Gastroesophageal sphincter (tissue), 4 donors: ENCODE data around the gene MAGI3. TPM values are rescaled to one million over a fixed set of nuclear protein-coding genes. Genes with fewer than 3 reads are reported as not detected.

Source experiments
- ATAC-seq: fragments of 150-250 bp; one replicate; pipeline ENCODE4 v1.9.1; 2016; ENCODE audit warnings: mild to moderate bottlenecking, moderate library complexity
- H3K27ac ChIP-seq, 4 donors: fragments of 200-600 bp; sonication (generic) in 3 of 4; 1 replicate in 3 of 4; 2 replicates in 1 of 4; pipeline ENCODE4 v1.5.1; 2016 to 2019
- H3K27me3 ChIP-seq: fragments of 200-600 bp; sonication (generic); one replicate; pipeline ENCODE4 v1.5.1; 2019
- H3K36me3 ChIP-seq, 2 donors: fragments of 200-600 bp; sonication (generic); one replicate each; pipeline ENCODE4 v1.5.1; 2019; ENCODE audit warnings: control low read depth in 1 of 2
- H3K4me1 ChIP-seq, 3 donors: fragments of 200-600 bp; sonication (generic); 1 replicate in 2 of 3; 2 replicates in 1 of 3; pipeline ENCODE4 v1.5.1; 2016 to 2019; ENCODE audit warnings: control low read depth in 2 of 3
- H3K4me3 ChIP-seq, 2 donors: fragments of 200-600 bp; sonication (generic); one replicate each; pipeline ENCODE4 v1.5.1; 2019; ENCODE audit warnings: mild to moderate bottlenecking in 1 of 2, moderate library complexity in 1 of 2
- H3K9me3 ChIP-seq, 3 donors: fragments of 200-600 bp; sonication (generic); one replicate each; pipeline ENCODE4 v1.5.1; 2017 to 2019; ENCODE audit warnings: control low read depth in 2 of 3
- EP300 ChIP-seq: sonication (generic); formaldehyde crosslinking; IDR thresholded peaks from one replicate; pipeline ENCODE4 v1.6.1; 2017; ENCODE audit warnings: antibody characterized with exemption, mild to moderate bottlenecking
- POLR2A ChIP-seq, 2 donors: fragments of 450-650 bp; IDR thresholded peaks; one replicate each; pipeline ENCODE4 v1.6.1; 2017; ENCODE audit warnings: antibody characterized with exemption in 2 of 2, mild to moderate bottlenecking in 2 of 2, moderate library complexity in 1 of 2
- POLR2AphosphoS5 ChIP-seq: sonication (generic); formaldehyde crosslinking; IDR thresholded peaks from one replicate; pipeline ENCODE4 v1.6.1; 2017; ENCODE audit warnings: antibody characterized with exemption
- WGBS, 2 donors: methylation state at CpG; one replicate each; pipeline ENCODE4 v1.1.5; 2018; ENCODE audit warnings: low coverage in 1 of 2; 5-methylcytosine and 5-hydroxymethylcytosine counted together
- total RNA-seq, 4 donors: library from RNA; depleted of rRNA; stranded (reverse); fragments of >200 nt; gene quantifications; one replicate each; pipeline ENCODE4 v1.1.0, GENCODE V29; 2016
- TF ChIP-seq, protein P1 (sequence below), 4 experiments: fragments of 200-600 bp in 2 of 4; fragments of 450-650 bp in 2 of 4; sonication (generic) in 1 of 4; IDR thresholded peaks; one replicate each; pipeline ENCODE4 v1.5.1; 2017 to 2019; ENCODE audit warnings: antibody characterized with exemption in 4 of 4, mild to moderate bottlenecking in 2 of 4, moderate library complexity in 2 of 4

The MAGI3 gene
- total RNA-seq, 4 donors from 2014 or later, result 18.2 to 26.6 (median 22.7) TPM

- peak overlapping the region in 1 of 4 donors; percentile 52 for H3K27ac ChIP-seq
These were observed 269.8 kb downstream of the MAGI3 start for GRCh38 chr1:113660088-113660487.

GRCh38 chr1:113662101-113662500 lies 271.8 kb downstream of the MAGI3 start:
- no peaks in the 10 kb centered on the region for H3K27me3 ChIP-seq
- peaks cover 0 to 8% of the 10 kb centered on the region in 2 donors for H3K36me3 ChIP-seq
- no peak overlapping the region for H3K27ac ChIP-seq
- H3K9me3 ChIP-seq, result no peaks in the 10 kb centered on the region
- no peak overlapping the region for H3K4me3 ChIP-seq
- no peak for TF ChIP-seq POLR2A (IDR thresholded peaks at IDR 0.05)
- no peak for TF ChIP-seq POLR2AphosphoS5
- TF ChIP-seq, protein P1, sequence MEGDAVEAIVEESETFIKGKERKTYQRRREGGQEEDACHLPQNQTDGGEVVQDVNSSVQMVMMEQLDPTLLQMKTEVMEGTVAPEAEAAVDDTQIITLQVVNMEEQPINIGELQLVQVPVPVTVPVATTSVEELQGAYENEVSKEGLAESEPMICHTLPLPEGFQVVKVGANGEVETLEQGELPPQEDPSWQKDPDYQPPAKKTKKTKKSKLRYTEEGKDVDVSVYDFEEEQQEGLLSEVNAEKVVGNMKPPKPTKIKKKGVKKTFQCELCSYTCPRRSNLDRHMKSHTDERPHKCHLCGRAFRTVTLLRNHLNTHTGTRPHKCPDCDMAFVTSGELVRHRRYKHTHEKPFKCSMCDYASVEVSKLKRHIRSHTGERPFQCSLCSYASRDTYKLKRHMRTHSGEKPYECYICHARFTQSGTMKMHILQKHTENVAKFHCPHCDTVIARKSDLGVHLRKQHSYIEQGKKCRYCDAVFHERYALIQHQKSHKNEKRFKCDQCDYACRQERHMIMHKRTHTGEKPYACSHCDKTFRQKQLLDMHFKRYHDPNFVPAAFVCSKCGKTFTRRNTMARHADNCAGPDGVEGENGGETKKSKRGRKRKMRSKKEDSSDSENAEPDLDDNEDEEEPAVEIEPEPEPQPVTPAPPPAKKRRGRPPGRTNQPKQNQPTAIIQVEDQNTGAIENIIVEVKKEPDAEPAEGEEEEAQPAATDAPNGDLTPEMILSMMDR (IDR thresholded peaks at IDR 0.05), result no peak
- TF ChIP-seq EP300, result no peak
- ATAC-seq, result no peak
- 62 to 100% methylated on average over 1 of the region's 1 CpG for WGBS, 2 donors
- H3K4me1 ChIP-seq, result peaks cover 0 to 29% (median 7%) of the 10 kb centered on the region in 3 donors

More at GRCh38 chr1:113660088-113660487, 269.8 kb downstream of the MAGI3 start:
- H3K27me3 ChIP-seq, result no peaks in the 10 kb centered on the region
- peaks cover 0 to 37% (median 7%) of the 10 kb centered on the region in 3 donors for H3K4me1 ChIP-seq
- 75% methylated on average over 3 of the region's 3 CpGs; no CpG with 5 or more reads in 1 of the 2 donors for WGBS, 2 donors
- H3K9me3 ChIP-seq, result no peaks in the 10 kb centered on the region
- TF ChIP-seq EP300 (no peak), POLR2A (IDR thresholded peaks at IDR 0.05) (no peak), POLR2AphosphoS5 (no peak)
- TF ChIP-seq, protein P1 (IDR thresholded peaks at IDR 0.05), result no peak
- ATAC-seq, result no peak
- H3K36me3 ChIP-seq, result no peaks in the 10 kb centered on the region
- no peak overlapping the region for H3K4me3 ChIP-seq

GRCh38 chr1:113663165-113663951 lies 273.0 kb downstream of the MAGI3 start:
- Histone ChIP-seq H3K4me3 (no peak overlapping the region), H3K4me1 (peaks cover 0 to 17% (median 0%) of the 10 kb centered on the region in 3 donors), H3K36me3 (peaks cover 0 to 9% of the 10 kb centered on the region in 2 donors), H3K27me3 (no peaks in the 10 kb centered on the region), H3K27ac (no peak overlapping the region), H3K9me3 (no peaks in the 10 kb centered on the region)
- 64 to 69% methylated on average over 3 to 5 of the region's 5 CpGs for WGBS, 2 donors
- no peak for TF ChIP-seq POLR2AphosphoS5
- TF ChIP-seq EP300, result no peak
- no peak for TF ChIP-seq POLR2A (IDR thresholded peaks at IDR 0.05)
- TF ChIP-seq, protein P1 (IDR thresholded peaks at IDR 0.05), result no peak
- no peak for ATAC-seq

DNA sequence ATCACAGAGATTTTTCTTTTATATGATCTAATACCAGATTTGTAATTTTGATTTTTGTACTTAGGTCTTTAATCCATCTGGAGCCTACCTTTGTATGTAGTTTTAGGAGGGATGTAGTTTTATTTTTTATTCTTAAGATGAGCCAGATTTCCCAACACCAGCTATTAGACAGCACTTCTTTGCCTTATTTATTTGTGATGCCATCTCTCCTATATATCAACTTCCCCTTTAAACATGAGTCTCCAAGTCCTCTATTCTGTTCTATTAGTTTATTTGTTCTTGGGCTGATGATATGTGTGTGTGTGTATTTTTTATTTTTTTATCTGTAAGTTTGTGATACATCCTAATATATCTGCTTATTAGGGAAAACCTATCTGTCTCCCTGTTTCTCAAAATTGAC lies 274.8 kb downstream of the MAGI3 start:
- no peak for ATAC-seq
- H3K27me3 ChIP-seq, result no peaks in the 10 kb centered on the region
- peaks cover 0 to 2% (median 0%) of the 10 kb centered on the region in 3 donors for H3K4me1 ChIP-seq
- no peaks in the 10 kb centered on the region for H3K9me3 ChIP-seq
- peaks cover 0 to 9% of the 10 kb centered on the region in 2 donors for H3K36me3 ChIP-seq
- H3K4me3 ChIP-seq, result no peak overlapping the region
- TF ChIP-seq, protein P1 (IDR thresholded peaks at IDR 0.05), result no peak
- TF ChIP-seq POLR2A (IDR thresholded peaks at IDR 0.05) (no peak), EP300 (no peak), POLR2AphosphoS5 (no peak)
- H3K27ac ChIP-seq, result no peak overlapping the region

GRCh38 chr1:113666126-113666525 lies 275.8 kb downstream of the MAGI3 start:
- 100% methylated on average over 2 of the region's 2 CpGs for WGBS, 2 donors
- Histone ChIP-seq H3K27ac (no peak overlapping the region), H3K27me3 (no peaks in the 10 kb centered on the region), H3K9me3 (no peaks in the 10 kb centered on the region), H3K36me3 (peaks cover 0 to 9% of the 10 kb centered on the region in 2 donors), H3K4me1 (no peaks in the 10 kb centered on the region), H3K4me3 (no peak overlapping the region)
- TF ChIP-seq POLR2AphosphoS5 (no peak), EP300 (no peak), POLR2A (IDR thresholded peaks at IDR 0.05) (no peak)
- TF ChIP-seq, protein P1 (IDR thresholded peaks at IDR 0.05), result no peak
- no peak for ATAC-seq
